Measurements from ENCODE around the gene CBX6.

- TF ChIP-seq CTCF (IDR thresholded peaks at IDR 0.05) (no peak), CBX2 (IDR thresholded peaks at IDR 0.05; ENCODE audit: borderline replicate concordance, low read depth) (no peak), MAFK (IDR thresholded peaks at IDR 0.05; ENCODE audit: partially characterized antibody) (no peak), RAD21 (conservative IDR thresholded peaks at IDR 0.05 in 1 of 2, IDR thresholded peaks at IDR 0.05 in 1 of 2) (no peak), RFX5 (IDR thresholded peaks at IDR 0.05) (no peak), MAZ (IDR thresholded peaks at IDR 0.05; ENCODE audit: borderline replicate concordance, low read depth, low read length) (no peak), POLR2A (IDR thresholded peaks at IDR 0.05; ENCODE audit: low read length) (no peak), REST (IDR thresholded peaks at IDR 0.05) (no peak), CEBPB (IDR thresholded peaks at IDR 0.05) (no peak)
Measured at GRCh38 chr22:38921120-38921519, 49.1 kb upstream of the CBX6 start.

Data from A549 (cell line).